AG09319 (cell line): ENCODE results near the gene DHX30.

Source experiments
- DNase-seq: peaks from one replicate; pipeline ENCODE4 v3.0.0-alpha.2; 2010; ENCODE audit warnings: low read depth; ENCODE audit errors: extremely low read depth
- CTCF ChIP-seq: IDR thresholded peaks from 2 replicates; pipeline ENCODE4 v1.5.1; 2011; ENCODE audit warnings: low read depth, mild to moderate bottlenecking, inconsistent platforms, low read length, moderate library complexity

Gene DHX30

GRCh38 chr3:47855461-47856383 is 52.8 kb downstream of the DHX30 start:
- TF ChIP-seq CTCF = no peak
- no peak for DNase-seq

GRCh38 chr3:47856669-47857068 is 53.7 kb downstream of the DHX30 start:
- no peak for TF ChIP-seq CTCF
- no peak for DNase-seq

GRCh38 chr3:47857151-47857550 is 54.2 kb downstream of the DHX30 start:
- no peak for TF ChIP-seq CTCF
- DNase-seq = no peak

GRCh38 chr3:47859956-47860605 is 57.1 kb downstream of the DHX30 start:
- TF ChIP-seq CTCF = no peak
- no peak for DNase-seq

- DNase-seq = no peak
- no peak for TF ChIP-seq CTCF
Observed at GRCh38 chr3:47863391-47864128, 60.6 kb downstream of the DHX30 start.

GRCh38 chr3:47865192-47865591 is 62.3 kb downstream of the DHX30 start:
- DNase-seq = no peak
- TF ChIP-seq CTCF = no peak; the same call in 1 of the 2 replicates
